Endothelial cell of umbilical vein (primary cell): ENCODE measurements around the gene CPLX1.

Experiments
- EZH2 ChIP-seq: IDR thresholded peaks from 2 replicates; pipeline ENCODE4 v1.6.1; 2012; ENCODE audit warnings: borderline replicate concordance, low read depth, mild to moderate bottlenecking, moderate library complexity, low read length, inconsistent platforms; ENCODE audit not compliant: severe bottlenecking
- MYC ChIP-seq: IDR thresholded peaks from one replicate; pipeline ENCODE4 v1.6.1; 2011; ENCODE audit warnings: mild to moderate bottlenecking, low read depth, low read length
- POLR2A ChIP-seq: IDR thresholded peaks from 2 replicates; pipeline ENCODE4 v1.6.1; 2012; ENCODE audit warnings: low read depth, mild to moderate bottlenecking, control low read depth, low read length
- POLR2AphosphoS5 ChIP-seq: IDR thresholded peaks from 2 replicates; pipeline ENCODE4 v1.6.1; 2012; ENCODE audit warnings: low read depth, mild to moderate bottlenecking, control low read depth, low read length, moderate library complexity; ENCODE audit not compliant: insufficient read depth
- TF ChIP-seq, protein P1 (sequence below), 2 donors: IDR thresholded peaks; 1 replicate in 1 of 2; 2 replicates in 1 of 2; pipeline ENCODE4 v1.5.1; 2011; ENCODE audit warnings: low read length in 2 of 2, mild to moderate bottlenecking in 2 of 2, moderate library complexity in 2 of 2, control low read depth in 1 of 2, inconsistent platforms in 1 of 2, low read depth in 1 of 2; ENCODE audit not compliant: insufficient read depth in 1 of 2; ENCODE audit errors: extremely low read depth in 1 of 2

- no peak for TF ChIP-seq POLR2AphosphoS5
- TF ChIP-seq, protein P1, sequence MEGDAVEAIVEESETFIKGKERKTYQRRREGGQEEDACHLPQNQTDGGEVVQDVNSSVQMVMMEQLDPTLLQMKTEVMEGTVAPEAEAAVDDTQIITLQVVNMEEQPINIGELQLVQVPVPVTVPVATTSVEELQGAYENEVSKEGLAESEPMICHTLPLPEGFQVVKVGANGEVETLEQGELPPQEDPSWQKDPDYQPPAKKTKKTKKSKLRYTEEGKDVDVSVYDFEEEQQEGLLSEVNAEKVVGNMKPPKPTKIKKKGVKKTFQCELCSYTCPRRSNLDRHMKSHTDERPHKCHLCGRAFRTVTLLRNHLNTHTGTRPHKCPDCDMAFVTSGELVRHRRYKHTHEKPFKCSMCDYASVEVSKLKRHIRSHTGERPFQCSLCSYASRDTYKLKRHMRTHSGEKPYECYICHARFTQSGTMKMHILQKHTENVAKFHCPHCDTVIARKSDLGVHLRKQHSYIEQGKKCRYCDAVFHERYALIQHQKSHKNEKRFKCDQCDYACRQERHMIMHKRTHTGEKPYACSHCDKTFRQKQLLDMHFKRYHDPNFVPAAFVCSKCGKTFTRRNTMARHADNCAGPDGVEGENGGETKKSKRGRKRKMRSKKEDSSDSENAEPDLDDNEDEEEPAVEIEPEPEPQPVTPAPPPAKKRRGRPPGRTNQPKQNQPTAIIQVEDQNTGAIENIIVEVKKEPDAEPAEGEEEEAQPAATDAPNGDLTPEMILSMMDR (IDR thresholded peaks at IDR 0.05; ENCODE audit: extremely low read depth in 1 of 2, insufficient read depth in 1 of 2, low read depth in 1 of 2, low read length in 2 of 2): no peak
- TF ChIP-seq MYC: no peak
- TF ChIP-seq POLR2A: no peak
- no peak for TF ChIP-seq EZH2
Observed at GRCh38 chr4:790466-790820, 35.5 kb downstream of the CPLX1 start.
